HG02943 (cell line): ENCODE data around the gene LUC7L.
"Not testable (repeated sequence)": the region's sequence is repeated elsewhere in the genome, so short reads cannot be mapped to it uniquely, and the experiment has no call there.

Experiments used
- ATAC-seq: cut with Tn5 transposase; IDR thresholded peaks from one replicate; pipeline ENCODE4 v1.9.1; 2021; ENCODE audit warnings: mild to moderate bottlenecking, low read depth, moderate library complexity; ENCODE audit not compliant: unreplicated experiment

The LUC7L gene

DNA sequence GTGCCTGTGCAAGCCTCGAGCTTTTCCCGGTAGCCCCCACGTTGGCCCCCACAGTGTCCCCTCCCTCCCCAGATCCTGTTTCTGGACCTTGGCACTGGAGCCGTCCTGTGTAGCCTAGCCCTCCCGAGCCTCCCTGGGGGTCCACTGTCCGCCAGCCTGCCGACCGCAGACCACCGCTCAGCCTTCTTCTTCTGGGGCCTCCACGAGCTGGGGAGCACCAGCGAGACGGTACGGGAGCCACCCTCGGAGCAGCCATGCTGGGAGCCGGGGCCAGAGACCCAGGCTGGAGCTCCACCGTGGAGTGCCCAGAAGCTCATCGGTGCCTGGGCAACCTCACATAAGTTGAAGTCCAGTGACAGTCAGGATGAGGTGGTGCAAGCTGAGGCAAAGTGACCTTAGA lies 34.7 kb upstream of the LUC7L start:
- ATAC-seq: no peak

- ATAC-seq: no peak
These were observed 34.0 kb upstream of the LUC7L start for GRCh38 chr16:263182-263774.

- no peak for ATAC-seq
These were observed 33.0 kb upstream of the LUC7L start for GRCh38 chr16:262121-262745.

DNA sequence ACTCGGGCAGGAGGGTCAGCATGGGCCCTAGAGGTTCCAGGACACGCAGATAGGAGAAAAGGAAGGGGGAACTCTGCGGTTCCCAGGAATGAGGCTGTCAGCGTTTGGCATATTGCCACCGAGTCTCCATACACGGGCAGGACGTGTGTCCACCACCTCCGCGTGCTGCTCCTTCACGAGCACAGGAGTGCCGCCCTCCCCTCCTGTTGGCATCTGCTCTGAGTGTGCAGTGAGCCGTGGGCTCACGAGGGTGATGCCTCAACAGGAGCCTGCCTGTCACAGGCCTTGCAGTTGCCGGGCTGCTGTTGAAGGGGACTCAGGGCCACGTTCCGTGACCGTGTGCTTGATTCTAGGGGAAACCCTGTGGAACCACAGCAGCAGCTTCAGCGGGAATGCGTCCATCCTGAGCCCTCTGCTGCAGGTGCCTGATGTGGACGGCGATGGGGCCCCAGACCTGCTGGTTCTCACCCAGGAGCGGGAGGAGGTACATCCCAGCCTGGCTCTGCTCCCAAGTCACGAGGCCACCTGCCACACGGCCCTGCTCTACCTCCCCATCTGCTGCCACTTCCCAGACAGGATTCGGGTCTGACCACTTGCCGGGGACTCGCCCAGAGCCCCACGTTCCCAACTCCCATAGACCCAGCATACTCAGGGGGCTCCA lies 31.9 kb upstream of the LUC7L start:
- ATAC-seq: no peak

- ATAC-seq: no peak
These were observed 31.1 kb upstream of the LUC7L start for GRCh38 chr16:260326-260725.

GRCh38 chr16:259814-260253 lies 30.6 kb upstream of the LUC7L start:
- no peak for ATAC-seq

DNA sequence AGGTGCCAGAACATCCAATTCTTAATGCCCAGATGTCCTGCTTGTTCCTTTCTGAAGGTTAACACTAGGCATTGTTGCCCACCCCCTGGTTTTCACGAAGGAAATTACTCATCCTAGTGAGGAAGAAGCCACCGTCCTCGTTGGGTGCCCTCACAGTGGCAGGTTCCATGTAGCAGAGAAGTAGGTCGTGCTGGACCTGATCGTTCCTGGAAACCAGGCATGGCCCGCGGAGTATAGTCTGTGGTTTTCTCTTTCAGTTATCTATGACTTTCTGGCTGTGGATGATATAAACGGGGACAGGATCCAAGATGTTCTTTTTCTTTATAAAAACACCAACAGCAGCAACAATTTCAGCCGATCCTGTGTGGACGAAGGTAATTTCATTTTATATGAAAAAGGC lies 30.0 kb upstream of the LUC7L start:
- no peak for ATAC-seq

GRCh38 chr16:258091-258490 lies 28.8 kb upstream of the LUC7L start:
- not testable (repeated sequence) for ATAC-seq

DNA sequence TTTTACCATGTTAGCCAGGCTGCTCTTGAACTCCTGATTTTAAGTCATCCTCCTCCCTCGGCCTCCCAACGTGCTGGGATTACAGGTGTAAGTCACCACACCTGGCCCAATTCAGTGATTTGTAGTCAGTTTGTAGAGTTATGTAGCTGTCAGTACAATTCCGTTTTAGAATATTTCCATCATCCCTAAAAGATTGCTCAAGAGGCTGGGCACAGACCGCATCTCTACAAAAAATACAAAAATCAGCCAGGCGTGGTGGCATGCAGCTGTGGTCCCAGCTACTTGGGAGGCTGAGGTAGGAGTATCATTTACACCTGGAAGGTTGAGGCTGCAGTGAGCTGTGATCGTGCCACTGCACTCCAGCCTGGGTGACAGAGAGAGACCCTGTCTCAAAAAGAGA lies 25.9 kb upstream of the LUC7L start:
- ATAC-seq: no peak

GRCh38 chr16:254461-254860 lies 25.2 kb upstream of the LUC7L start:
- ATAC-seq: no peak

- no peak for ATAC-seq
These were observed 24.6 kb upstream of the LUC7L start for GRCh38 chr16:253833-254232.

DNA sequence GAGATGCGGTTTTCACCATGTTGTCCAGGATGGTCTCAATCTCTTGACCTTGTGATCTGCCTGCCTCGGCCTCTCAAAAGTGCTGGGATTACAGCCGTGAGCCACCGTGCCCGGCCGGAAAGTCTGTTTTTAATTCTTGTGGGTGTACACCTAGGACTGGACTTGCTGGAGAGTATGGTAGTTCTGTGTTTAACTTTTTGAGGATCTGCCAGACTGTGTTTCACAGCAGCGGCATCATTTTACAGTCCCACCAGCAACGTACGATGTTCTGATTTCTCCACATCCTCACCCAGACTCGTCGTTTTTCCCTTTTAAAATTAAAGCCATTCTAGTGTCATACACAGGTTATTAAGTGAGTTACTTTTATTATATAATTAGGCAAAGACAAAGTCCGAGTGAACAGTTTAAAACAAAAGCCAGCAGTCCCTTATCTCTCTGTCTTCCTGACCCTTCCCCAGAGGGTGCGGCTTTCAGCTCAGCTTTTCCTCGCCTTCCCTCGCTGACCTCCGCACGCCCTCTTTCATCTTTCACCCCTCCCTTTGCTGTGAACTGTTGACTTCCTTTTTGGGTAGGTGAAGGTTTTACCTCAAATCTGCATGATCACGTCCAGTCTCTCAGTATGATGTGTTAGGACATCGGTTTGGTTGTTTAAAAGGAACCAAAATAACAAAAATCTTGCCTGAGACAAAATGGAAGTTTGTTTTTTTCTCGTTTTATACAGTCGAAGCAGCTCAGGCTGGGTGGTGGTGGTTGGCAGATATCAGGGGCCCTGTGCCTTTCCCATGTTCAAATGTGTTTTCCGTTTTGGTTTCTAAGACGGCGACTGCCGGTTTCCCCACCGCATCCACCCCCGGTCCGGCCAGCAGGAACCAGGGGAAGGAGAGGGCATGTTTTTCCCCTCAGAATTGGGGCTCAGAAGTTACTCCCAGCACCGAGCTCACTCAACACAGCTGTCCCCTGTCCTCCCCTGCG lies 23.4 kb upstream of the LUC7L start:
- no peak for ATAC-seq

GRCh38 chr16:249431-249830 lies 20.2 kb upstream of the LUC7L start:
- no peak for ATAC-seq

DNA sequence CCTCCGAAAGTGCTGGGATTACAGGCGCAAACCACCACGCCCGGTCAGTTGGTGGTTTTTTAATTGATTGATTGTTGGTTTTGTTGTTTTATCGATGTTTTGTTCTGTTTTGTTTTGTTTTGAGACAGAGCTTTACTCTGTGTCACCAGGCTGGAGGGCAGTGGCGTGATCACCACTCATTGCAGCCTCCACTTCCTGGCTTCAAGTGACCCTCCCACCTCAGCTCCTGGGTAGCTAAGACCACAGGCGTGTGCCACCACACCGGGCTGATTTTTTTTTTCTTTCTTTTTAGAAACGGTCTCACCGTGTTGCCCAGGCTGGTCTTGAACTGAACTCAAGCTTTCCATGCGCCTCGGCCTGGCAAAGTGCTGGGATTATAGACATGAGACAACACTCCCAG lies 17.8 kb upstream of the LUC7L start:
- no peak for ATAC-seq

- no peak for ATAC-seq
These were observed 15.9 kb upstream of the LUC7L start for GRCh38 chr16:245105-245504.

DNA sequence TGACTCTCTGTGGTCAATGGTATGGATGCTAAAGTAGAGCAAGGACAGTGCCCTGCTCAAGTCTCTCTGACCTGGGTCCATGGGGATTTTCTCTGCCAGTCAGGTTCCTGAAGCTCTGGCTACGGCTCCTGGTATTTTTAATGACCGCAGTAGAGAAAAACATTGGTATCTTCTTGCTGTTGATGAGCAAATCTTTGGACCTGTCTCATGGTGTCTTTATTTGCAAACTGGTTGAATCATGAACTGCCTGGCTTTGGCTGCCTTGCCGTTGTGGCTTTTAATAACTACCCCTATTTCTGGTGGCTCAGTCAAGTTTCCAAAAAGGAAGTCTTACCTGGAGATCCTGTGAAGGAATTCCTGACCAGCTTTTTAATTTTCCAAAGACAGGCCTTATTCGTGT lies 14.1 kb upstream of the LUC7L start:
- ATAC-seq: no peak

- ATAC-seq: no peak
These were observed 13.0 kb upstream of the LUC7L start for GRCh38 chr16:242281-242680.

- no peak for ATAC-seq
These were observed 11.3 kb upstream of the LUC7L start for GRCh38 chr16:240559-240958.

GRCh38 chr16:239948-240277 lies 10.7 kb upstream of the LUC7L start:
- ATAC-seq: no peak

- peak; percentile 71 for ATAC-seq
These were observed 5.4 kb upstream of the LUC7L start, which contains the start of gene FAM234A for GRCh38 chr16:234468-235305. FAM234A (plus strand) TSS chr16:234821; CDS start chr16:254414, 19,593 bp downstream.
